ENCODE measurements around the gene ZNF514. TPM values are rescaled to one million over a fixed set of nuclear protein-coding genes. Genes with fewer than 3 reads are reported as not detected.

The ZNF514 gene
- total RNA-seq, 1 donor from 2014 or later: 16.2 TPM

DNA sequence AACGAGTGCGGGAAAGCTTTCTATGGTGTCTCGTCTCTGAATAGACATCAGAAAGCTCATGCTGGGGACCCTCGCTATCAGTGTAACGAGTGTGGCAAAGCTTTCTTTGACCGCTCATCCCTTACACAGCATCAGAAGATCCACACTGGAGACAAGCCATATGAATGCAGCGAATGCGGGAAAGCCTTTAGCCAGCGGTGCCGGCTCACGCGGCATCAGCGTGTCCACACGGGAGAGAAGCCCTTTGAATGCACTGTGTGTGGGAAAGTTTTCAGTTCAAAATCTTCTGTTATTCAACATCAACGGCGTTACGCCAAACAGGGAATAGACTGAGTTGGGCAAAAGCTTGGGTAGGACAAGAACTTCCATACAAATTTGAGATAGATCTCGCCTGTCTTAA lies 22.1 kb upstream of the ZNF514 start:
- H3K36me3 Mint-ChIP-seq (ENCODE audit: low read depth, unreplicated experiment): peaks cover 37% of the 10 kb centered on the region
- TF ChIP-seq, protein P1, sequence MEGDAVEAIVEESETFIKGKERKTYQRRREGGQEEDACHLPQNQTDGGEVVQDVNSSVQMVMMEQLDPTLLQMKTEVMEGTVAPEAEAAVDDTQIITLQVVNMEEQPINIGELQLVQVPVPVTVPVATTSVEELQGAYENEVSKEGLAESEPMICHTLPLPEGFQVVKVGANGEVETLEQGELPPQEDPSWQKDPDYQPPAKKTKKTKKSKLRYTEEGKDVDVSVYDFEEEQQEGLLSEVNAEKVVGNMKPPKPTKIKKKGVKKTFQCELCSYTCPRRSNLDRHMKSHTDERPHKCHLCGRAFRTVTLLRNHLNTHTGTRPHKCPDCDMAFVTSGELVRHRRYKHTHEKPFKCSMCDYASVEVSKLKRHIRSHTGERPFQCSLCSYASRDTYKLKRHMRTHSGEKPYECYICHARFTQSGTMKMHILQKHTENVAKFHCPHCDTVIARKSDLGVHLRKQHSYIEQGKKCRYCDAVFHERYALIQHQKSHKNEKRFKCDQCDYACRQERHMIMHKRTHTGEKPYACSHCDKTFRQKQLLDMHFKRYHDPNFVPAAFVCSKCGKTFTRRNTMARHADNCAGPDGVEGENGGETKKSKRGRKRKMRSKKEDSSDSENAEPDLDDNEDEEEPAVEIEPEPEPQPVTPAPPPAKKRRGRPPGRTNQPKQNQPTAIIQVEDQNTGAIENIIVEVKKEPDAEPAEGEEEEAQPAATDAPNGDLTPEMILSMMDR (IDR thresholded peaks at IDR 0.05; ENCODE audit: unreplicated experiment): no peak
- H3K27ac Mint-ChIP-seq (ENCODE audit: unreplicated experiment): no peak overlapping the region
- DNase-seq (ENCODE audit: low spot score): no peak
- no peaks in the 10 kb centered on the region for H3K9me3 Mint-ChIP-seq (ENCODE audit: unreplicated experiment)
- H3K4me1 Mint-ChIP-seq (ENCODE audit: unreplicated experiment): no peaks in the 10 kb centered on the region
- peak overlapping the region; percentile 19 for H3K4me3 Mint-ChIP-seq (ENCODE audit: unreplicated experiment)
- peaks cover 2% of the 10 kb centered on the region for H3K27me3 Mint-ChIP-seq (ENCODE audit: unreplicated experiment)

GRCh38 chr2:95179451-95179850 lies 19.8 kb upstream of the ZNF514 start:
- TF ChIP-seq, protein P1 (IDR thresholded peaks at IDR 0.05; ENCODE audit: unreplicated experiment): no peak
- H3K27me3 Mint-ChIP-seq (ENCODE audit: unreplicated experiment): peaks cover 2% of the 10 kb centered on the region
- H3K36me3 Mint-ChIP-seq (ENCODE audit: low read depth, unreplicated experiment): peaks cover 37% of the 10 kb centered on the region
- no peak overlapping the region for H3K4me3 Mint-ChIP-seq (ENCODE audit: unreplicated experiment)
- no peak for DNase-seq (ENCODE audit: low spot score)
- H3K9me3 Mint-ChIP-seq (ENCODE audit: unreplicated experiment): no peaks in the 10 kb centered on the region
- H3K4me1 Mint-ChIP-seq (ENCODE audit: unreplicated experiment): peaks cover 3% of the 10 kb centered on the region
- H3K27ac Mint-ChIP-seq (ENCODE audit: unreplicated experiment): no peak overlapping the region

GRCh38 chr2:95174031-95174542 lies 14.4 kb upstream of the ZNF514 start:
- Mint-ChIP-seq H3K27ac (ENCODE audit: unreplicated experiment) (no peak overlapping the region), H3K4me3 (ENCODE audit: unreplicated experiment) (no peak overlapping the region), H3K9me3 (ENCODE audit: unreplicated experiment) (no peaks in the 10 kb centered on the region), H3K27me3 (ENCODE audit: unreplicated experiment) (no peaks in the 10 kb centered on the region), H3K4me1 (ENCODE audit: unreplicated experiment) (peaks cover 3% of the 10 kb centered on the region), H3K36me3 (ENCODE audit: low read depth, unreplicated experiment) (peaks cover 3% of the 10 kb centered on the region)
- TF ChIP-seq, protein P1 (IDR thresholded peaks at IDR 0.05; ENCODE audit: unreplicated experiment): no peak
- no peak for DNase-seq (ENCODE audit: low spot score)

DNA sequence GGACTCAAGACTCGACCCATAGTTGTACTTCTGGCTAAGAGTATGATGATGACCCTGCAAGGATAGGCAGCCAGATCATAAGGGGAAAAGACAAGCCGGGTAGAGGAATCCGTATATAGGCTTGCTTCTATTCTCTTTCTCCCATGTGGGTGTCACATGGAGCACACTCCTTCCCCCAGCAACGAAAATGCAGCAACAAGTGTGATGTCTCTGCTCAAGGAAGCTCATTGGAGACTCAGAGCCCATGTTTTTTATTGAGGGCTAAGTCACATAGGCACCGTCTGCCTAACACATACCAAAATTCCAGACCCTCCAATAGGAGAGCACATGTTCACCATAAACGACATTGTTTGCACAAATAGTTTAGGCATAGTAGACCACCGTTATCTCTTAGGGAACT lies 12.3 kb upstream of the ZNF514 start:
- Mint-ChIP-seq H3K4me3 (ENCODE audit: unreplicated experiment) (no peak overlapping the region), H3K9me3 (ENCODE audit: unreplicated experiment) (no peaks in the 10 kb centered on the region), H3K27me3 (ENCODE audit: unreplicated experiment) (peaks cover 3% of the 10 kb centered on the region), H3K4me1 (ENCODE audit: unreplicated experiment) (peaks cover 3% of the 10 kb centered on the region), H3K27ac (ENCODE audit: unreplicated experiment) (no peak overlapping the region), H3K36me3 (ENCODE audit: low read depth, unreplicated experiment) (no peaks in the 10 kb centered on the region)
- TF ChIP-seq, protein P1 (IDR thresholded peaks at IDR 0.05; ENCODE audit: unreplicated experiment): no peak
- DNase-seq (ENCODE audit: low spot score): no peak

GRCh38 chr2:95166065-95166763 lies 6.6 kb upstream of the ZNF514 start:
- DNase-seq (ENCODE audit: low spot score): no peak
- Mint-ChIP-seq H3K4me1 (ENCODE audit: unreplicated experiment) (peaks cover 23% of the 10 kb centered on the region), H3K36me3 (ENCODE audit: low read depth, unreplicated experiment) (no peaks in the 10 kb centered on the region), H3K27me3 (ENCODE audit: unreplicated experiment) (peaks cover 6% of the 10 kb centered on the region), H3K4me3 (ENCODE audit: unreplicated experiment) (peak overlapping the region; percentile 99), H3K9me3 (ENCODE audit: unreplicated experiment) (no peaks in the 10 kb centered on the region), H3K27ac (ENCODE audit: unreplicated experiment) (peak overlapping the region; percentile 99)
- TF ChIP-seq, protein P1 (IDR thresholded peaks at IDR 0.05; ENCODE audit: unreplicated experiment): no peak
